Breast epithelium (tissue), 4 donors: Measurements from ENCODE around the gene STK35. TPM values are rescaled to one million over a fixed set of nuclear protein-coding genes. Genes with fewer than 3 reads are reported as not detected.
"Not testable (repeated sequence)": the region's sequence is repeated elsewhere in the genome, so short reads cannot be mapped to it uniquely, and the experiment has no call there.

Experiments used
- DNase-seq, 2 donors: peaks; one replicate each; pipeline ENCODE4 v3.0.0-alpha.2; 2019; ENCODE audit warnings: low spot score in 2 of 2
- H3K27ac ChIP-seq, 2 donors: fragments of 200-600 bp; sonication (generic) in 1 of 2; one replicate each; pipeline ENCODE4 v1.5.1; 2016 to 2019; ENCODE audit warnings: mild to moderate bottlenecking in 1 of 2
- H3K27me3 ChIP-seq, 2 donors: fragments of 200-600 bp; sonication (generic) in 1 of 2; one replicate each; pipeline versions ENCODE4 v1.5.1 to v1.6.0; 2017 to 2019; ENCODE audit warnings: control low read depth in 1 of 2, mild to moderate bottlenecking in 1 of 2
- H3K36me3 ChIP-seq: fragments of 200-600 bp; one replicate; pipeline ENCODE4 v1.5.1; 2019
- H3K4me1 ChIP-seq, 2 donors: fragments of 200-600 bp; sonication (generic); one replicate each; pipeline ENCODE4 v1.5.1; 2016 to 2019; ENCODE audit warnings: control low read depth in 1 of 2
- H3K4me3 ChIP-seq, 3 donors: fragments of 200-600 bp; sonication (generic); 1 replicate in 2 of 3; 2 replicates in 1 of 3; pipeline ENCODE4 v1.5.1; 2016 to 2019; ENCODE audit warnings: mild to moderate bottlenecking in 3 of 3, moderate library complexity in 2 of 3
- H3K9me3 ChIP-seq, 2 donors: fragments of 200-600 bp; sonication (generic) in 1 of 2; one replicate each; pipeline ENCODE4 v1.5.1; 2016 to 2019; ENCODE audit warnings: control low read depth in 1 of 2
- POLR2A ChIP-seq: fragments of 450-650 bp; IDR thresholded peaks from one replicate; pipeline ENCODE4 v1.6.1; 2016; ENCODE audit warnings: antibody characterized with exemption, mild to moderate bottlenecking, moderate library complexity
- POLR2AphosphoS5 ChIP-seq, 3 donors: sonication (generic); formaldehyde crosslinking; IDR thresholded peaks; one replicate each; pipeline ENCODE4 v1.6.1; 2017; ENCODE audit warnings: antibody characterized with exemption in 3 of 3
- intact Hi-C: fragments of 100-400 bp; cut with DNase I; formaldehyde crosslinking; loops from one replicate; pipeline ENCODE4 v1.15.1; 2023; ENCODE audit warnings: low total_unique reads
- total RNA-seq, 3 donors: library from RNA; depleted of rRNA; stranded (reverse); fragments of >200 nt; gene quantifications; one replicate each; pipeline ENCODE4 v1.1.0, GENCODE V29; 2016
- TF ChIP-seq, protein P1 (sequence below), 3 donors: fragments of 450-650 bp; IDR thresholded peaks; one replicate each; pipeline ENCODE4 v1.5.1; 2016 to 2017; ENCODE audit warnings: antibody characterized with exemption in 3 of 3, mild to moderate bottlenecking in 3 of 3, moderate library complexity in 3 of 3

STK35 gene
- total RNA-seq, 3 donors from 2014 or later: 15.2 to 26.3 (median 16.7) TPM

DNA sequence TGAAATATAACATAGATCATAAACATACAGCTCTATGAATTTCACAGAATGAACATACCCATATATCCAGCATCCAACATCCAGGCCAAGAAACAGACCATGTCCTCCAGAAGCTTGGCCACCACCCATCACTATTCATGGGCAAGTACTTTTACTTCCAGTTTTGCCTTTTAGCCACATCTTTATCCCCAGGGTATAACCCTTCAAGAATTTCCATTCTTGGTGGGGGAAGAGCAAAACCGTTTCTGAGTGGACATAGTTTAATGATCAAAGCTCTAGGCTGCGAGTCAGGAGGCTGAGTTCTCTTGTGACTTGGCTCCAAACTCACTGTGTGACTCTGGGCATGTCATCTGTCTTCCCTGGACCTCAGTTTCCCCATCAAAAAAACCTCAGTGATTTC lies 78.3 kb downstream of the STK35 start:
- no peaks in the 10 kb centered on the region for H3K4me1 ChIP-seq
- no peak overlapping the region for H3K27ac ChIP-seq
- no peaks in the 10 kb centered on the region for H3K36me3 ChIP-seq
- DNase-seq: no peak
- no peaks in the 10 kb centered on the region for H3K27me3 ChIP-seq
- intact Hi-C loops: loop anchor here (2.0 kb wide), 1 partner anchor 51 kb away; no protein-coding TSS in a partner anchor
- H3K4me3 ChIP-seq: no peak overlapping the region
- no peaks in the 10 kb centered on the region for H3K9me3 ChIP-seq
- TF ChIP-seq POLR2AphosphoS5 (IDR thresholded peaks at IDR 0.05): no peak
- TF ChIP-seq, protein P1, sequence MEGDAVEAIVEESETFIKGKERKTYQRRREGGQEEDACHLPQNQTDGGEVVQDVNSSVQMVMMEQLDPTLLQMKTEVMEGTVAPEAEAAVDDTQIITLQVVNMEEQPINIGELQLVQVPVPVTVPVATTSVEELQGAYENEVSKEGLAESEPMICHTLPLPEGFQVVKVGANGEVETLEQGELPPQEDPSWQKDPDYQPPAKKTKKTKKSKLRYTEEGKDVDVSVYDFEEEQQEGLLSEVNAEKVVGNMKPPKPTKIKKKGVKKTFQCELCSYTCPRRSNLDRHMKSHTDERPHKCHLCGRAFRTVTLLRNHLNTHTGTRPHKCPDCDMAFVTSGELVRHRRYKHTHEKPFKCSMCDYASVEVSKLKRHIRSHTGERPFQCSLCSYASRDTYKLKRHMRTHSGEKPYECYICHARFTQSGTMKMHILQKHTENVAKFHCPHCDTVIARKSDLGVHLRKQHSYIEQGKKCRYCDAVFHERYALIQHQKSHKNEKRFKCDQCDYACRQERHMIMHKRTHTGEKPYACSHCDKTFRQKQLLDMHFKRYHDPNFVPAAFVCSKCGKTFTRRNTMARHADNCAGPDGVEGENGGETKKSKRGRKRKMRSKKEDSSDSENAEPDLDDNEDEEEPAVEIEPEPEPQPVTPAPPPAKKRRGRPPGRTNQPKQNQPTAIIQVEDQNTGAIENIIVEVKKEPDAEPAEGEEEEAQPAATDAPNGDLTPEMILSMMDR (IDR thresholded peaks at IDR 0.05): no peak
- TF ChIP-seq POLR2A: no peak

DNA sequence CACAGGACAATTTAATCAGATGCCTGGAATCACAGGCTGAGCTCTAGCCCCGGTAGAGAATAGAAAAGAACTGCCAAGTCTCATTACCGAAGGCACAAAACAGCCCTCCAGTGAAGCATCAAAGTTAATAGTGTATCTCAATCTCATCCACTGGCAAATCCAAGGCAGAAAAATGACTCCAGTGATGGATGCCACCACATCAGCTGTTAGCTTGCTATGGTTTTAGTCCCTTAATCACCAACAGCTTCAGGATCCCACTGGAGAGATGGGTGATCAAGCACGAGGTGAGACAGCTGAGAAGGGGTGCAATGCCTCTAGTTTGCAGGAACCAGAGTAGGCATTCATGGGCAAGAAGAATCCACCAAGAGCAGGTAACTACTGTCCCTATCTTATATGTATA lies 81.8 kb downstream of the STK35 start:
- TF ChIP-seq POLR2A (no peak), POLR2AphosphoS5 (IDR thresholded peaks at IDR 0.05) (no peak)
- TF ChIP-seq, protein P1 (IDR thresholded peaks at IDR 0.05): no peak

GRCh38 chr20:2184933-2185332 lies 83.3 kb downstream of the STK35 start:
- H3K9me3 ChIP-seq: peaks cover 0 to 13% of the 10 kb centered on the region in 2 donors
- H3K36me3 ChIP-seq, H3K4me3 ChIP-seq, H3K27me3 ChIP-seq, intact Hi-C loops, DNase-seq, H3K27ac ChIP-seq, H3K4me1 ChIP-seq: not testable (repeated sequence)

More for the DNA sequence above, 81.8 kb downstream of the STK35 start:
- peaks cover 0 to 13% of the 10 kb centered on the region in 2 donors for H3K9me3 ChIP-seq
- no peak overlapping the region for H3K27ac ChIP-seq
- no peaks in the 10 kb centered on the region for H3K36me3 ChIP-seq
- intact Hi-C loops: no loop called here
- H3K27me3 ChIP-seq: no peaks in the 10 kb centered on the region
- DNase-seq: no peak
- no peaks in the 10 kb centered on the region for H3K4me1 ChIP-seq
- H3K4me3 ChIP-seq: no peak overlapping the region

GRCh38 chr20:2195614-2196013 lies 94.0 kb downstream of the STK35 start:
- Histone ChIP-seq H3K4me1 (no peaks in the 10 kb centered on the region), H3K36me3 (no peaks in the 10 kb centered on the region), H3K4me3 (no peak overlapping the region), H3K27ac (no peak overlapping the region), H3K27me3 (no peaks in the 10 kb centered on the region), H3K9me3 (no peaks in the 10 kb centered on the region)
- DNase-seq: no peak
- intact Hi-C loops: loop anchor here (10.0 kb wide), 1 partner anchor 989 kb away; no protein-coding TSS in a partner anchor
- no peak for TF ChIP-seq POLR2A
- TF ChIP-seq, protein P1 (IDR thresholded peaks at IDR 0.05): no peak
- no peak for TF ChIP-seq POLR2AphosphoS5 (IDR thresholded peaks at IDR 0.05)

- DNase-seq: no peak
- no peaks in the 10 kb centered on the region for H3K4me1 ChIP-seq
- H3K36me3 ChIP-seq: no peaks in the 10 kb centered on the region
- TF ChIP-seq POLR2A (no peak), POLR2AphosphoS5 (IDR thresholded peaks at IDR 0.05) (no peak)
- TF ChIP-seq, protein P1 (IDR thresholded peaks at IDR 0.05): no peak
- intact Hi-C loops: loop anchor here (10.0 kb wide), 1 partner anchor 988 kb away; no protein-coding TSS in a partner anchor
- H3K27me3 ChIP-seq: no peaks in the 10 kb centered on the region
- no peak overlapping the region for H3K4me3 ChIP-seq
- no peaks in the 10 kb centered on the region for H3K9me3 ChIP-seq
- no peak overlapping the region for H3K27ac ChIP-seq
These were observed 95.5 kb downstream of the STK35 start for GRCh38 chr20:2197166-2197565.

Other genes starting within 250 kb of the STK35 start
- gene SIRPA, start 206.4 kb upstream of the STK35 start, total RNA-seq: 10 to 100 TPM; 42.3 to 64.6 (median 53.9) TPM
- not detected for gene PDYN, start 107.8 kb upstream of the STK35 start, total RNA-seq
- gene TGM3, start 194.2 kb downstream of the STK35 start, total RNA-seq: not detected